Loucy (cell line): ENCODE results near the gene CACNG6.

Source experiments
- EZH2phosphoT487 ChIP-seq: fragments of 200-600 bp; IDR thresholded peaks from 2 replicates; pipeline ENCODE4 v1.6.1; 2018; ENCODE audit warnings: antibody characterized with exemption, mild to moderate bottlenecking, moderate library complexity, borderline replicate concordance
- TF ChIP-seq, protein P1 (sequence below): fragments of 200-600 bp; sonication (generic); conservative IDR thresholded peaks from 2 replicates; pipeline ENCODE4 v1.5.1; 2014; ENCODE audit warnings: mild to moderate bottlenecking, antibody characterized with exemption, low read length

- TF ChIP-seq, protein P1, sequence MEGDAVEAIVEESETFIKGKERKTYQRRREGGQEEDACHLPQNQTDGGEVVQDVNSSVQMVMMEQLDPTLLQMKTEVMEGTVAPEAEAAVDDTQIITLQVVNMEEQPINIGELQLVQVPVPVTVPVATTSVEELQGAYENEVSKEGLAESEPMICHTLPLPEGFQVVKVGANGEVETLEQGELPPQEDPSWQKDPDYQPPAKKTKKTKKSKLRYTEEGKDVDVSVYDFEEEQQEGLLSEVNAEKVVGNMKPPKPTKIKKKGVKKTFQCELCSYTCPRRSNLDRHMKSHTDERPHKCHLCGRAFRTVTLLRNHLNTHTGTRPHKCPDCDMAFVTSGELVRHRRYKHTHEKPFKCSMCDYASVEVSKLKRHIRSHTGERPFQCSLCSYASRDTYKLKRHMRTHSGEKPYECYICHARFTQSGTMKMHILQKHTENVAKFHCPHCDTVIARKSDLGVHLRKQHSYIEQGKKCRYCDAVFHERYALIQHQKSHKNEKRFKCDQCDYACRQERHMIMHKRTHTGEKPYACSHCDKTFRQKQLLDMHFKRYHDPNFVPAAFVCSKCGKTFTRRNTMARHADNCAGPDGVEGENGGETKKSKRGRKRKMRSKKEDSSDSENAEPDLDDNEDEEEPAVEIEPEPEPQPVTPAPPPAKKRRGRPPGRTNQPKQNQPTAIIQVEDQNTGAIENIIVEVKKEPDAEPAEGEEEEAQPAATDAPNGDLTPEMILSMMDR, result no peak
- no peak for TF ChIP-seq EZH2phosphoT487
Observed at GRCh38 chr19:54013866-54014265, 22.4 kb downstream of the CACNG6 start.
